Stomach (tissue), 4 donors: Measurements from ENCODE around the gene PLA2G4A.

Experiments used
- POLR2A ChIP-seq, 4 donors: fragments of 450-650 bp; IDR thresholded peaks; one replicate each; pipeline ENCODE4 v1.6.1; 2016; ENCODE audit warnings: antibody characterized with exemption in 4 of 4, control low read depth in 2 of 4, mild to moderate bottlenecking in 1 of 4, moderate library complexity in 1 of 4
- POLR2AphosphoS5 ChIP-seq, 3 donors: sonication (generic); formaldehyde crosslinking; IDR thresholded peaks; one replicate each; pipeline ENCODE4 v1.6.1; 2016; ENCODE audit warnings: antibody characterized with exemption in 3 of 3
- TF ChIP-seq, protein P1 (sequence below), 7 experiments: fragments of 450-650 bp in 4 of 7; fragments of 200-600 bp in 3 of 7; sonication (generic) in 3 of 7; IDR thresholded peaks; one replicate each; pipeline ENCODE4 v1.5.1; 2016 to 2019; ENCODE audit warnings: antibody characterized with exemption in 7 of 7, control low read depth in 2 of 7, mild to moderate bottlenecking in 1 of 7

DNA sequence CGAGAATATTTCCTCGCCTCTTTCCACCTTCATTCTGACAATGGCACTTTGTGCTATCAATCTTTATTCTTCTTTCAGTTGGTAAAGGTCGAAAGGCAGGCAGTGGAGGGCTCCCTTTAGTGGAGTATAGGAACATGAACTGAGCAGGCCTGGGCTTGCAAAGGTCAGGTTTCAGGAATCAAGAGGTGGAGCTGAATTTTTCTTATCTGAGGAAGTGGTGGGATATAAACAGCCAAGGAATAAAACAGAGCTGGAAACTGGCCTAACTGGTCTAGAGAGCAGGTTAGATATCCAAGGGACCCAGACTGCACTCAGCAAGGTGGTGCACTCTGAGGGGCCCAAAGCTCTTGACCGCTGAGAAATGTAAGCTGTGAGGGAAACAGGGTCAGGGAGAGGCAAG is 99.1 kb downstream of the PLA2G4A start:
- TF ChIP-seq POLR2A (IDR thresholded peaks at IDR 0.05) (no peak), POLR2AphosphoS5 (IDR thresholded peaks at IDR 0.05) (no peak)
- TF ChIP-seq, protein P1, sequence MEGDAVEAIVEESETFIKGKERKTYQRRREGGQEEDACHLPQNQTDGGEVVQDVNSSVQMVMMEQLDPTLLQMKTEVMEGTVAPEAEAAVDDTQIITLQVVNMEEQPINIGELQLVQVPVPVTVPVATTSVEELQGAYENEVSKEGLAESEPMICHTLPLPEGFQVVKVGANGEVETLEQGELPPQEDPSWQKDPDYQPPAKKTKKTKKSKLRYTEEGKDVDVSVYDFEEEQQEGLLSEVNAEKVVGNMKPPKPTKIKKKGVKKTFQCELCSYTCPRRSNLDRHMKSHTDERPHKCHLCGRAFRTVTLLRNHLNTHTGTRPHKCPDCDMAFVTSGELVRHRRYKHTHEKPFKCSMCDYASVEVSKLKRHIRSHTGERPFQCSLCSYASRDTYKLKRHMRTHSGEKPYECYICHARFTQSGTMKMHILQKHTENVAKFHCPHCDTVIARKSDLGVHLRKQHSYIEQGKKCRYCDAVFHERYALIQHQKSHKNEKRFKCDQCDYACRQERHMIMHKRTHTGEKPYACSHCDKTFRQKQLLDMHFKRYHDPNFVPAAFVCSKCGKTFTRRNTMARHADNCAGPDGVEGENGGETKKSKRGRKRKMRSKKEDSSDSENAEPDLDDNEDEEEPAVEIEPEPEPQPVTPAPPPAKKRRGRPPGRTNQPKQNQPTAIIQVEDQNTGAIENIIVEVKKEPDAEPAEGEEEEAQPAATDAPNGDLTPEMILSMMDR (IDR thresholded peaks at IDR 0.05), result no peak
